GM23248 (cell line): Measurements from ENCODE around the gene SNRNP27.

ENCODE experiments used
- EZH2 ChIP-seq: fragments of 200-600 bp; sonication (generic); IDR thresholded peaks from 2 replicates; pipeline ENCODE4 v1.6.1; 2018; ENCODE audit warnings: antibody characterized with exemption, mild to moderate bottlenecking; ENCODE audit not compliant: insufficient read depth, poor library complexity, severe bottlenecking
- EZH2phosphoT487 ChIP-seq: fragments of 200-600 bp; sonication (generic); IDR thresholded peaks from 2 replicates; pipeline ENCODE4 v1.6.1; 2018; ENCODE audit warnings: antibody characterized with exemption, moderate library complexity, mild to moderate bottlenecking, low read depth; ENCODE audit not compliant: insufficient read depth

GRCh38 chr2:69843993-69844392 lies 49.8 kb upstream of the SNRNP27 start:
- no peak for TF ChIP-seq EZH2phosphoT487
- no peak for TF ChIP-seq EZH2
